ENCODE results near the gene DVL3.

GRCh38 chr3:184166671-184167070 is 11.5 kb downstream of the DVL3 start:
- no peak for TF ChIP-seq CTCF (IDR thresholded peaks at IDR 0.05)
- TF ChIP-seq POLR2A (IDR thresholded peaks at IDR 0.05): no peak
